ENCODE measurements around the gene MAP3K21.

MAP3K21 gene

DNA sequence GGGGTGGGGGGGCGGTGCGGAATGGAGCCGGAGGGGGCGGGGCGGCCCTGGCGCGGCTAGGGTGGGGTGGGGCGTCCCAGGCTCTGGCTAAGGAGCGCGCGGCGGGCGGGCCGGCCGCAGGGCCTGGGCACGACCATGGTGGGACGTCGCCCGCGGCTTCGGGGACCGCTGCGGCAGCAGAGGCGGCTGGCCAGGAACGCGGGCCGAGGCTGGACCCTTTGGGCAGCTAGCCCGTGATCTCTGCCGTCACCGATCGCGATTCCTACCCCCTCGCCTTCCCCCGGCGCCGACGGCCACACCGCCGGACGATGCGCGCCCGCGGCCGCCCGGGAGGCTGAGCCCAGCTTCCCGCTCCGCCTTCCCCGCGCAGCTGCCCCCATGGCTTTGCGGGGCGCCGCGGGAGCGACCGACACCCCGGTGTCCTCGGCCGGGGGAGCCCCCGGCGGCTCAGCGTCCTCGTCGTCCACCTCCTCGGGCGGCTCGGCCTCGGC is at the start of gene MAP3K21:
TSS of gene MAP3K21 (plus strand) at position 74 of the 491 bp plus-strand sequence. CDS start at position 379, 305 bp downstream.
- TF ChIP-seq BACH2 (CRISPR knock-in tag; IDR thresholded peaks at IDR 0.05; ENCODE audit: borderline replicate concordance) (no peak), GLIS3 (CRISPR knock-in tag; IDR thresholded peaks at IDR 0.05) (no peak), TCF4 (CRISPR knock-in tag; IDR thresholded peaks at IDR 0.05; ENCODE audit: borderline replicate concordance) (no peak), ZNF70 (CRISPR knock-in tag; IDR thresholded peaks at IDR 0.05) (no peak), PPARA (CRISPR knock-in tag; IDR thresholded peaks at IDR 0.05; ENCODE audit: borderline replicate concordance) (no peak), TSHZ2 (CRISPR knock-in tag; IDR thresholded peaks at IDR 0.05) (no peak), CSRNP3 (CRISPR knock-in tag; IDR thresholded peaks at IDR 0.05) (no peak), OSR1 (CRISPR knock-in tag; IDR thresholded peaks at IDR 0.05) (no peak), ZNF8 (CRISPR knock-in tag; IDR thresholded peaks at IDR 0.05) (no peak), ZFP3 (CRISPR knock-in tag; IDR thresholded peaks at IDR 0.05) (no peak), CREB5 (CRISPR knock-in tag; IDR thresholded peaks at IDR 0.05; ENCODE audit: low read depth) (no peak), ARNTL (CRISPR knock-in tag; IDR thresholded peaks at IDR 0.05; ENCODE audit: borderline replicate concordance, low read depth) (no peak), CSDC2 (CRISPR knock-in tag; IDR thresholded peaks at IDR 0.05) (no peak), POU6F1 (CRISPR knock-in tag; IDR thresholded peaks at IDR 0.05; ENCODE audit: borderline replicate concordance, low read depth) (no peak), SNAI2 (CRISPR knock-in tag; IDR thresholded peaks at IDR 0.05) (no peak), RARB (CRISPR knock-in tag; IDR thresholded peaks at IDR 0.05) (no peak), ESRRG (CRISPR knock-in tag; IDR thresholded peaks at IDR 0.05) (no peak)
- TF ChIP-seq, protein P1, sequence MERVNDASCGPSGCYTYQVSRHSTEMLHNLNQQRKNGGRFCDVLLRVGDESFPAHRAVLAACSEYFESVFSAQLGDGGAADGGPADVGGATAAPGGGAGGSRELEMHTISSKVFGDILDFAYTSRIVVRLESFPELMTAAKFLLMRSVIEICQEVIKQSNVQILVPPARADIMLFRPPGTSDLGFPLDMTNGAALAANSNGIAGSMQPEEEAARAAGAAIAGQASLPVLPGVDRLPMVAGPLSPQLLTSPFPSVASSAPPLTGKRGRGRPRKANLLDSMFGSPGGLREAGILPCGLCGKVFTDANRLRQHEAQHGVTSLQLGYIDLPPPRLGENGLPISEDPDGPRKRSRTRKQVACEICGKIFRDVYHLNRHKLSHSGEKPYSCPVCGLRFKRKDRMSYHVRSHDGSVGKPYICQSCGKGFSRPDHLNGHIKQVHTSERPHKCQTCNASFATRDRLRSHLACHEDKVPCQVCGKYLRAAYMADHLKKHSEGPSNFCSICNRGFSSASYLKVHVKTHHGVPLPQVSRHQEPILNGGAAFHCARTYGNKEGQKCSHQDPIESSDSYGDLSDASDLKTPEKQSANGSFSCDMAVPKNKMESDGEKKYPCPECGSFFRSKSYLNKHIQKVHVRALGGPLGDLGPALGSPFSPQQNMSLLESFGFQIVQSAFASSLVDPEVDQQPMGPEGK (CRISPR knock-in tag; IDR thresholded peaks at IDR 0.05; ENCODE audit: borderline replicate concordance): no peak
- peak; percentile 74 for ATAC-seq

- no peak for ATAC-seq
- TF ChIP-seq POU6F1 (CRISPR knock-in tag; IDR thresholded peaks at IDR 0.05; ENCODE audit: borderline replicate concordance, low read depth) (no peak), ARNTL (CRISPR knock-in tag; IDR thresholded peaks at IDR 0.05; ENCODE audit: borderline replicate concordance, low read depth) (no peak), CREB5 (CRISPR knock-in tag; IDR thresholded peaks at IDR 0.05; ENCODE audit: low read depth) (no peak), ESRRG (CRISPR knock-in tag; IDR thresholded peaks at IDR 0.05) (no peak), RARB (CRISPR knock-in tag; IDR thresholded peaks at IDR 0.05) (no peak), CSDC2 (CRISPR knock-in tag; IDR thresholded peaks at IDR 0.05) (no peak)
- TF ChIP-seq, protein P1 (CRISPR knock-in tag; IDR thresholded peaks at IDR 0.05; ENCODE audit: borderline replicate concordance): no peak
Observed at GRCh38 chr1:233278631-233279030, 48.9 kb upstream of the MAP3K21 start.

Data from SK-N-SH treated with all-trans-retinoic acid at 6 μM for 48 hours (cell line).